ENCODE measurements around the gene IL17RA.
A peak's percentile ranks its signal among the peaks of the same experiment; 100 is the strongest.

IL17RA gene

DNA sequence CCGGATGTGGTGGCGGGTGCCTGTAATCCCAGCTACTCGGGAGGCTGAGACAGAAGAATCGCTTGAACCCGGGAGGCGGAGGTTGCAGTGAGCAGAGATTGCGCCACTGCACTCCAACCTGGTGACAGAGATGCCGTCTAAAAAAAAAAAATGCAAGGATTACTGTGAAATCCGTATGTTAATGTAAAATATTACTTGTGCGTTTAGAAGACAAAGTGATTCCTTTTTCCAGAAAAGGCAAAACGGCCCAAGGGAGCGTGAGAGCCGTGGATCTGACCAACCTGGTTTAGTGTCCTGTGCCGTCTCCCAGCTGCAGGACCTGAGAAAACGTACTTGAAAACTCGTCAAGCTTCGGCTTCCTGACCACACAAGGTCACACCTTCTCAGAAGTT lies 73.4 kb downstream of the IL17RA start:
- DNase-seq, result no peak

DNA sequence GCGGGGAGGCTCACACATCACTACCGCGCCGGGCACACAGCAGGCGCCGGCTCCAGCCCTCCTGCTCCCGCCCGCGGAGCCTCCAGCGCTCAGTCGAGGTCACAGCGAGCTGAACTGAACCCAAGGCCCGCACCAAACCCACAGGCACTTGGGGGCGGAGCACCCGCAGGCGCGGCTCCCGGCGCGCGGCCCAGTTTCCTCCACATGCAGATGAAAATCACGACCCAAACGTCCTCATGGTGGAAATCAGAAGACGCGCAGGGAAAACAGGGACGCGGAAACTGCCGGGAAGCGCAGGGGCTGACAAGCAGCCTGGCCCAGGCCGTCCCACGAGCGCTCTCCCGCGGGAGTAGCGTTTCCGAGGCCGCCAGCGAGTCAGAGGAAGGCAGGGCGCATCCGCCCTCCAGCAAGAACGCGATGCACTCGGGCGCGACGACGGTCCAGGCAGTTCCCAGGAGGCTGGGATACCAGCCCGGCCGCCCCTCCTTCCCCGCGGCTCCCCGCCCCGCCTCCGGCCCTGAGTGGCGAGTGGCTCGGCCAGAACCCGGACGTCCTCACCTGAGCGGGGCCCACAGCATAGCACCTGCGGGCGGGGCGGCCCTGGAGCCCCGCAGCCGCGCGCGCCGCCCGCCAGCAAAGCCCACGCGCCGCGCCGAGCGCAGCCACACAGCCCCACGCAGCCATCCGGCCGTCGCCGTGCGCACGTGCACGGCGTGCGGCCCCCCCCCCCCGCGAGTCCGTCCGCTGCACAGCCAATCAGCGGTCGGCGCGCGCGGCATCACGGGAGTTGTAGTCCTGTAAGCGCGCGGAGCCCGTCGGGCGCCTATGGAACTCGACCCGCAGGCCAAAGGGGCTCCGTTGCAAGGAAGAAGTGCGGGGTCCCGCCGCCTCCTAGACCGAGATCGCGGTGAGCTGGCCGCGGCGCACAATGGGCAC lies 74.0 kb downstream of the IL17RA start, which contains the start of gene HDHD5:
TSS of gene HDHD5 (minus strand) at position 710 of the 936 bp plus-strand sequence. CDS start at position 684, 26 bp downstream.
- peak; percentile 82 to 88 (median 86) for DNase-seq

DNA sequence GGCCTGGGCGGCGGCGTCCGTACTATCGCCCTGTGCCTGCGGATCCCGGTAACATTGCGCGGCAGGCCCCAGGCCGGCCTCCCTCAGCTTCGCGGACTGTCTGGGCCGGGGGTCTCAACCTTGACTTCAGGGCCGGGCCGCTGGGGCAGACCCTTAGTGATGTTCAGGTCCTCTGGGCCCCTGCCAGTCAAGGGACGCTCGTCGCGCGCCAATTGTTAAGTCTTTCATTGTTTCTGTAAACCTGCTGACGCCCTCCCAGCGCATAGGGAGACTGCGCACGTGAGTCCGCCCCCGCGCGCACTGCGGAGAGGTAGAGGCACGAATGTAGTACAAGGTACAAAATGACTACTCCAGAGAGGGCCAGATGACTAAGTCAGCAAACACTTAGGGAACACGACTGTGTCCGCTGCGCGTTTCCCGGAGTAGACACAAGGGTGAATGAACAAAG lies 74.7 kb downstream of the IL17RA start:
- peak in 2 of 4 experiments; percentile 33 to 48 for DNase-seq

DNA sequence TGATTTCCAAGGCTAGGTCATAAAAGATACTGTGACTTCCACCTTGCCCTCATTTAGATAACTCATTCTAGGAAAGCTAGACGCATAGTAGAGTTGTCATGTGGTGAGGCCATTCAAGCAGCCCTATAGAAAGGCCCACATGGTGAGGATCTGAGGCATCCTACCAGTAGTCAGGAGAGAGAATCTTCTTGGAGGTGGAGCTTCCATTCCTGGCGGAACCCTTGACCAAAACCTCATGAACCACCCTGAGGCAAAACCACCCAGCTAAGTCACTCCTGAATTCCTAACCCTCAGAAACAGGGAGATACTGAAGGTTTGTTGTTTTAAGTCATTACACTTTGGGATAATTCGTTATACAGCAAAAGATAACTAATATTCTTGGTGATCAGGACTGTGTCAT lies 77.2 kb downstream of the IL17RA start:
- DNase-seq, result no peak

DNA sequence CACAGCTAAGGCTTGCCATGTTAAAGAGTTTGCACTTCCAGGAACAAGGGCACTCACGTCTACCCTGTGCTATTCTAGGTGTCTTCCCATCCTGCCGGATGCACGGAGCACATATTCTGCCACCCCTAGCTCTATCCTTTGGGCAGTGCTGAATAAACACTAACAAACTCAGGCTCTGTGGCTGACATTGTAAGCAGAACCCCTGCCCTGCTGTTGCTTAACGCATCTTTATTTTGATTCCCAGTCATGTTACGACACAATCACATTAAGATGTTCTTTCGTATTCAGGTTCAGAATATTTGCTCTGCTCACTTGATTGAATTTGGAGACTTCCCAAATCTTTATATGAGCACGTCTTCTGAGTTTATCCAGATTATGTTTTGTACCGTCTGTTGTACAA lies 77.9 kb downstream of the IL17RA start:
- DNase-seq, result no peak

DNA sequence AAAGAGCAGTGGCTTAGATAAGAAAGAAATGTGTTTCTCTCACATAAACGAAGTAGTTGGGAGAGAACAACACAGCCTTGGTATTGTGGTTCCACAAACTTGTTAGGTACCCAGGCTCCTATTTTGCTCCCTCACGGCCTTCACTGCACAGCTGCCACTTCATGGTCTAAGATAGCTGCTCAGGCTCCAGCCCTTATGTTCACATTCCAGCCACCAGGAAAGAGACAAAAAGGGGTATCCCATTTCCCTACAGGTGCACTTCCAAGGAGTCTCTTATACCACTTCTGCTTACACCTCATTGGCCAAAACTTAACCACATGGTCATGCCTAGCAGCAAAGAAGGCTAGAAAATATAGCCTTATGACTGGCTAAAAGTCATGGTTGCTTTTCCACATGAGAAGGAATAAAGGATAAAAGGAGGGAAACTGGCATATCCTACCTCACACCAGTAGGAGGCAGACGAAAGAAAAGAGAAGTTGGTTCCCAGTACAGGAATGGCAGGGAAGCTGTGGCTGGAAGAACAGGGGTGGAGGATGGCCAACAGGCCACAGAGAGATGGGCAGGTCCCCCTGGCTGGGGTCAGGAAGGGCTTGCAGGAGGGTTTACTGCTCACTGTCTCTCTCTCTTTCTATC lies 79.7 kb downstream of the IL17RA start:
- DNase-seq, result no peak

Measured in activated CD4-positive, CD25-positive, alpha-beta regulatory T cell (primary cell).